K562 (cell line): ENCODE measurements around the gene GRIK1. TPM values are rescaled to one million over a fixed set of nuclear protein-coding genes. Genes with fewer than 3 reads are reported as not detected.

Experiments used
- ATAC-seq: fragments of 200-7000 bp; cut with Tn5 transposase; 3 replicates; pipeline ENCODE4 v1.9.1; 2020; ENCODE audit warnings: moderate library complexity
- BruUV-seq: library from RNA; stranded (reverse); fragments of 400-500 nt; replicated peaks from 2 replicates; lab custom pipeline; 2021; lab: Mats Ljungman, UMichigan
- CTCF ChIA-PET: fragments of 300-600 bp; formaldehyde crosslinking; extraction: SDS; loops from one replicate; lab custom pipeline; 2021; ENCODE audit warnings: low intra/inter-chr PET ratio; lab: Yijun Ruan, JAX
- POLR2A ChIA-PET: fragments of 300-600, 350-650 bp; sonication (Branson Sonifier 250); formaldehyde crosslinking; extraction: SDS; loops from one replicate; lab custom pipeline; 2021; ENCODE audit warnings: antibody characterized with exemption, inconsistent platforms; lab: Yijun Ruan, JAX
- DNase-seq, 4 experiments: peaks; one replicate each; pipeline versions ENCODE4 v3.0.0 to v3.0.0-alpha.2; 2011 to 2018; ENCODE audit warnings: low spot score in 3 of 4, mixed read lengths in 3 of 4; ENCODE audit errors: extremely low read depth in 1 of 4
- FAIRE-seq: peaks from 2 replicates; lab custom pipeline; 2011; peaks lifted over from hg19 to GRCh38; lab: Jason Lieb, UNC
- H2AFZ ChIP-seq: 2 replicates; pipeline ENCODE4 v1.6.0; 2011; ENCODE audit warnings: low read depth, low read length, control low read depth, inconsistent platforms
- H3K27ac ChIP-seq: fragments of 200-600 bp; 3 replicates; pipeline ENCODE4 v1.8.0; 2011; ENCODE audit warnings: low read depth, mild to moderate bottlenecking, control low read depth, inconsistent platforms, low read length, moderate library complexity, mixed read lengths; ENCODE audit errors: extremely low read depth
- H3K27me3 ChIP-seq, 2 experiments: fragments of 300-600 bp in 1 of 2; 2 replicates in 1 of 2; 3 replicates in 1 of 2; pipeline versions ENCODE4 v1.6.0 to v1.8.0; 2011; ENCODE audit warnings: inconsistent platforms in 2 of 2, low read length in 2 of 2, mild to moderate bottlenecking in 1 of 2, mixed read lengths in 1 of 2, moderate library complexity in 1 of 2; ENCODE audit not compliant: control insufficient read depth in 2 of 2, insufficient read depth in 2 of 2
- H3K36me3 ChIP-seq: fragments of 300-600 bp; 3 replicates; pipeline ENCODE4 v1.8.0; 2011; ENCODE audit warnings: mild to moderate bottlenecking, low read length, inconsistent platforms; ENCODE audit not compliant: control insufficient read depth, insufficient read depth
- H3K4me1 ChIP-seq, 2 experiments: fragments of 200-600 bp in 1 of 2; replicated peaks in 1 of 2; 2 replicates in 1 of 2; 3 replicates in 1 of 2; pipeline versions ENCODE4 v1.5.1 to v1.8.0; 2011; ENCODE audit warnings: inconsistent platforms in 2 of 2, low read length in 2 of 2, mild to moderate bottlenecking in 1 of 2, mixed read lengths in 1 of 2, moderate library complexity in 1 of 2; ENCODE audit not compliant: control insufficient read depth in 2 of 2, insufficient read depth in 2 of 2
- H3K4me2 ChIP-seq: 2 replicates; pipeline ENCODE4 v1.6.1; 2011; ENCODE audit warnings: low read length, control low read depth, inconsistent platforms, mixed read lengths; ENCODE audit not compliant: insufficient read depth
- H3K4me3 ChIP-seq: fragments of 200-600 bp; sonication (generic), shearing (Covaris generic); 2 replicates; pipeline ENCODE4 v1.5.1; 2016; ENCODE audit warnings: control low read depth, inconsistent platforms
- H3K79me2 ChIP-seq: fragments of 200-600 bp; 3 replicates; pipeline ENCODE4 v1.8.0; 2011; ENCODE audit warnings: low read length, inconsistent platforms; ENCODE audit not compliant: control insufficient read depth, insufficient read depth
- H3K9ac ChIP-seq, 2 experiments: 2 replicates each; pipeline versions ENCODE4 v1.6.0 to v1.6.1; 2011; ENCODE audit warnings: low read depth in 2 of 2, low read length in 2 of 2, control low read depth in 1 of 2, inconsistent platforms in 1 of 2, mild to moderate bottlenecking in 1 of 2, mixed read lengths in 1 of 2; ENCODE audit not compliant: insufficient read depth in 1 of 2
- H3K9me1 ChIP-seq: one replicate; pipeline ENCODE4 v1.6.0; 2011; ENCODE audit warnings: inconsistent platforms, mild to moderate bottlenecking, low read length, moderate library complexity; ENCODE audit not compliant: control insufficient read depth, insufficient read depth
- H3K9me3 ChIP-seq: replicated peaks from 2 replicates; pipeline ENCODE4 v1.5.1; 2011; ENCODE audit warnings: low read depth, low read length, inconsistent platforms; ENCODE audit not compliant: control insufficient read depth, insufficient read depth
- H4K20me1 ChIP-seq: replicated peaks from 2 replicates; pipeline ENCODE4 v1.6.1; 2011; ENCODE audit warnings: low read length, inconsistent platforms, mixed read lengths; ENCODE audit not compliant: control insufficient read depth, insufficient read depth
- CBX1 ChIP-seq: sonication (generic); IDR thresholded peaks from 2 replicates; pipeline ENCODE4 v1.6.1; 2016; ENCODE audit warnings: antibody characterized with exemption, low read depth, mild to moderate bottlenecking
- CBX5 ChIP-seq: IDR thresholded peaks from 2 replicates; pipeline ENCODE4 v1.6.1; 2014; ENCODE audit warnings: low read depth, borderline replicate concordance
- CC2D1A ChIP-seq: fragments of 450-650 bp; IDR thresholded peaks from 2 replicates; pipeline ENCODE4 v1.6.1; 2017; ENCODE audit warnings: mild to moderate bottlenecking
- FOXK1 ChIP-seq: sonication (generic); formaldehyde crosslinking; IDR thresholded peaks from 2 replicates; pipeline ENCODE4 v1.8.0; 2022; ENCODE audit warnings: missing genetic modification reagents, mild to moderate bottlenecking, borderline replicate concordance
- KDM5B ChIP-seq: fragments of 200-600 bp; sonication (generic); IDR thresholded peaks from 2 replicates; pipeline ENCODE4 v1.6.1; 2012; ENCODE audit warnings: low read depth, mild to moderate bottlenecking, moderate library complexity, low read length, control low read depth, inconsistent platforms; ENCODE audit not compliant: insufficient replicate concordance
- SIRT6 ChIP-seq: IDR thresholded peaks from one replicate; pipeline ENCODE4 v1.6.1; 2012; ENCODE audit warnings: low read depth, mild to moderate bottlenecking, control low read depth, inconsistent platforms, low read length, moderate library complexity
- TRIM24 ChIP-seq, 2 experiments: fragments of 450-650 bp; IDR thresholded peaks; 2 replicates each; pipeline ENCODE4 v1.6.1; 2016
- TRIM28 ChIP-seq: fragments of 450-650 bp; IDR thresholded peaks from 2 replicates; pipeline ENCODE4 v1.6.1; 2017
- ZC3H11A ChIP-seq: IDR thresholded peaks from 2 replicates; pipeline ENCODE4 v1.6.1; 2012; ENCODE audit warnings: low read depth, low read length, improper control_type of control experiment
- ZNF436 ChIP-seq: fragments of 250-450, 450-650 bp; sonication (Bioruptor Pico); formaldehyde crosslinking; IDR thresholded peaks from 2 replicates; pipeline ENCODE4 v1.7.0; 2020; ENCODE audit warnings: mild to moderate bottlenecking
- ZNF445 ChIP-seq: fragments of 250-450 bp; sonication (Bioruptor Pico); IDR thresholded peaks from 2 replicates; pipeline ENCODE4 v1.4.0; 2020; ENCODE audit warnings: low read depth, mild to moderate bottlenecking, moderate library complexity
- WGBS: fragments of 100-300 bp; shearing (Covaris generic); methylation state at CpG from one replicate; pipeline ENCODE4 v1.1.6; 2016; ENCODE audit warnings: low coverage, mixed read lengths; ENCODE audit not compliant: insufficient coverage; ENCODE audit errors: missing lambda C conversion rate; 5-methylcytosine and 5-hydroxymethylcytosine counted together
- in situ Hi-C: fragments of 300-500 bp; cut with MboI; formaldehyde crosslinking; loops from 4 replicates; pipeline ENCODE4 v1.15.0; 2018; ENCODE audit warnings: inconsistent platforms, mixed read lengths
- intact Hi-C: fragments of 100-400 bp; cut with micrococcal nuclease; formaldehyde crosslinking; loops from 2 replicates; pipeline ENCODE4 v1.14.2; 2022
- polyA plus RNA-seq, 8 experiments: library from polyadenylated mRNA; depleted of rRNA in 4 of 8; stranded (reverse) in 5 of 8; unstranded in 3 of 8; fragments of >200 nt; fragmentation: Nextera tagmentation in 2 of 8; fragmentation: Illumina TruSeq in 1 of 8; extraction: Ambion mirVana in 2 of 8; extraction: Trizol in 1 of 8; gene quantifications; 2 replicates each; pipeline versions ENCODE4 v1.2.1 to v1.2.3, GENCODE V29; 2011 to 2014; ENCODE audit warnings: inconsistent platforms in 1 of 8, missing spikeins in 1 of 8
- total RNA-seq, 7 experiments: library from RNA; depleted of rRNA in 6 of 7; stranded (reverse); fragments of >200 nt in 6 of 7; fragmentation: Illumina TruSeq in 2 of 7; extraction: Trizol in 2 of 7; gene quantifications; 2 replicates each; pipeline versions ENCODE4 v1.2.1 to v1.2.3, GENCODE V29; 2011 to 2021; ENCODE audit warnings: low replicate concordance in 1 of 7
- TF ChIP-seq, protein P1 (sequence below): fragments of 150-350 bp; IDR thresholded peaks from 2 replicates; pipeline ENCODE4 v1.6.1; 2014; ENCODE audit warnings: low read depth, mild to moderate bottlenecking, low read length, borderline replicate concordance
- TF ChIP-seq, protein P2 (sequence below): fragments of 450-650 bp; IDR thresholded peaks from 2 replicates; pipeline ENCODE4 v1.6.1; 2018; ENCODE audit warnings: mild to moderate bottlenecking, low read depth; ENCODE audit not compliant: partially characterized antibody
- TF ChIP-seq, protein P3 (sequence below): fragments of 250-450 bp; sonication (Bioruptor Pico); IDR thresholded peaks from 2 replicates; pipeline ENCODE4 v1.5.0; 2022; ENCODE audit warnings: mild to moderate bottlenecking

Gene GRIK1
- total and polyA plus RNA-seq, 9 of the 15 experiments (the other 6 are each of a cell fraction or from before 2014, with no cell fraction given): 0.17 to 2.8 (median 0.53) TPM

DNA sequence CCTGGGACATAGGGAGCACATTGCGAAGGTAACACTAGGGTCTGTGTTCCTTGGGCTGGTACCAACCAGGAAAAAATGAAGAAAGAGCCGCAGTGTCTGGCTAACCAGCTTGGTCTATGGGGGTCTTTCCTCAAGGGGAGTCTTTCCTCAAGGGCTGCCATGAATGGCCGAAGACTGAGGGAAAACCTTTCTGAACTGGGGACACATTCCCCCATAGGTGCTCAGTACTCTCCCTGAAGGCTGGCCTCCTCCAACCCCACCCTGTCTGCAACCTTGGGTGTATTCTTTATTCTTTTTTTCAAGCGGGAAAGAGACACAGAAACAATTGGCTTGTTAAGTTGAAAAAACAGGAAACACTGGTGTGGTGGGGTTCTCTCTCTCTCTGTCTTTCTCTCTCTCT is 440.6 kb downstream of the GRIK1 start:
- Histone ChIP-seq H3K9ac (no peak overlapping the region), H3K4me2 (no peak overlapping the region), H3K36me3 (no peaks in the 10 kb centered on the region; the same call in 2 of the 3 replicates), H3K4me1 (peaks cover 3 to 13% of the 10 kb centered on the region in 2 experiments; a peak in 2 of 5 replicates), H3K9me1 (no peaks in the 10 kb centered on the region), H3K27ac (no peak overlapping the region), H2AFZ (no peak overlapping the region), H3K4me3 (no peak overlapping the region), H3K79me2 (no peaks in the 10 kb centered on the region), H3K27me3 (no peaks in the 10 kb centered on the region), H3K9me3 (peaks cover 4% of the 10 kb centered on the region; the same call in 1 of the 2 replicates), H4K20me1 (no peaks in the 10 kb centered on the region)
- POLR2A ChIA-PET: interaction anchor here (0.6 kb wide), 1 partner anchor 195 kb away, joined by 4 read pairs; no protein-coding TSS in a partner anchor
- CTCF ChIA-PET: no interaction called here
- WGBS: 95% methylated on average over 4 of the region's 4 CpGs
- no TSS peak for BruUV-seq
- DNase-seq (no peak), ATAC-seq (peak; percentile 59), FAIRE-seq (no peak)
- intact Hi-C loops: no loop called here
- in situ Hi-C loops: no loop called here
- 0 out of 2 replicates have a peak, but pooled peaks have one; percentile 55 for TF ChIP-seq TRIM28
- peak; percentile 94 for TF ChIP-seq ZNF445
- TF ChIP-seq, protein P1, sequence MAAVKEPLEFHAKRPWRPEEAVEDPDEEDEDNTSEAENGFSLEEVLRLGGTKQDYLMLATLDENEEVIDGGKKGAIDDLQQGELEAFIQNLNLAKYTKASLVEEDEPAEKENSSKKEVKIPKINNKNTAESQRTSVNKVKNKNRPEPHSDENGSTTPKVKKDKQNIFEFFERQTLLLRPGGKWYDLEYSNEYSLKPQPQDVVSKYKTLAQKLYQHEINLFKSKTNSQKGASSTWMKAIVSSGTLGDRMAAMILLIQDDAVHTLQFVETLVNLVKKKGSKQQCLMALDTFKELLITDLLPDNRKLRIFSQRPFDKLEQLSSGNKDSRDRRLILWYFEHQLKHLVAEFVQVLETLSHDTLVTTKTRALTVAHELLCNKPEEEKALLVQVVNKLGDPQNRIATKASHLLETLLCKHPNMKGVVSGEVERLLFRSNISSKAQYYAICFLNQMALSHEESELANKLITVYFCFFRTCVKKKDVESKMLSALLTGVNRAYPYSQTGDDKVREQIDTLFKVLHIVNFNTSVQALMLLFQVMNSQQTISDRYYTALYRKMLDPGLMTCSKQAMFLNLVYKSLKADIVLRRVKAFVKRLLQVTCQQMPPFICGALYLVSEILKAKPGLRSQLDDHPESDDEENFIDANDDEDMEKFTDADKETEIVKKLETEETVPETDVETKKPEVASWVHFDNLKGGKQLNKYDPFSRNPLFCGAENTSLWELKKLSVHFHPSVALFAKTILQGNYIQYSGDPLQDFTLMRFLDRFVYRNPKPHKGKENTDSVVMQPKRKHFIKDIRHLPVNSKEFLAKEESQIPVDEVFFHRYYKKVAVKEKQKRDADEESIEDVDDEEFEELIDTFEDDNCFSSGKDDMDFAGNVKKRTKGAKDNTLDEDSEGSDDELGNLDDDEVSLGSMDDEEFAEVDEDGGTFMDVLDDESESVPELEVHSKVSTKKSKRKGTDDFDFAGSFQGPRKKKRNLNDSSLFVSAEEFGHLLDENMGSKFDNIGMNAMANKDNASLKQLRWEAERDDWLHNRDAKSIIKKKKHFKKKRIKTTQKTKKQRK: no peak
- TF ChIP-seq, protein P2, sequence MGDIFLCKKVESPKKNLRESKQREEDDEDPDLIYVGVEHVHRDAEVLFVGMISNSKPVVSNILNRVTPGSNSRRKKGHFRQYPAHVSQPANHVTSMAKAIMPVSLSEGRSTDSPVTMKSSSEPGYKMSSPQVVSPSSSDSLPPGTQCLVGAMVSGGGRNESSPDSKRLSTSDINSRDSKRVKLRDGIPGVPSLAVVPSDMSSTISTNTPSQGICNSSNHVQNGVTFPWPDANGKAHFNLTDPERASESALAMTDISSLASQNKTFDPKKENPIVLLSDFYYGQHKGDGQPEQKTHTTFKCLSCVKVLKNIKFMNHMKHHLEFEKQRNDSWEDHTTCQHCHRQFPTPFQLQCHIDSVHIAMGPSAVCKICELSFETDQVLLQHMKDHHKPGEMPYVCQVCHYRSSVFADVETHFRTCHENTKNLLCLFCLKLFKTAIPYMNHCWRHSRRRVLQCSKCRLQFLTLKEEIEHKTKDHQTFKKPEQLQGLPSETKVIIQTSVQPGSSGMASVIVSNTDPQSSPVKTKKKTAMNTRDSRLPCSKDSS: peak; percentile 56
- 0 out of 4 replicates have a peak, but pooled peaks of 1 of the 2 experiments have one; percentile 28 for TF ChIP-seq TRIM24 (IDR thresholded peaks at IDR 0.05)
- 0 out of 2 replicates have a peak, but pooled peaks have one; percentile 53 for TF ChIP-seq CBX5
- TF ChIP-seq ZC3H11A: no peak
- no peak for TF ChIP-seq SIRT6
- no peak for TF ChIP-seq CC2D1A
- TF ChIP-seq ZNF436 (CRISPR knock-in tag): no peak
- TF ChIP-seq, protein P3, sequence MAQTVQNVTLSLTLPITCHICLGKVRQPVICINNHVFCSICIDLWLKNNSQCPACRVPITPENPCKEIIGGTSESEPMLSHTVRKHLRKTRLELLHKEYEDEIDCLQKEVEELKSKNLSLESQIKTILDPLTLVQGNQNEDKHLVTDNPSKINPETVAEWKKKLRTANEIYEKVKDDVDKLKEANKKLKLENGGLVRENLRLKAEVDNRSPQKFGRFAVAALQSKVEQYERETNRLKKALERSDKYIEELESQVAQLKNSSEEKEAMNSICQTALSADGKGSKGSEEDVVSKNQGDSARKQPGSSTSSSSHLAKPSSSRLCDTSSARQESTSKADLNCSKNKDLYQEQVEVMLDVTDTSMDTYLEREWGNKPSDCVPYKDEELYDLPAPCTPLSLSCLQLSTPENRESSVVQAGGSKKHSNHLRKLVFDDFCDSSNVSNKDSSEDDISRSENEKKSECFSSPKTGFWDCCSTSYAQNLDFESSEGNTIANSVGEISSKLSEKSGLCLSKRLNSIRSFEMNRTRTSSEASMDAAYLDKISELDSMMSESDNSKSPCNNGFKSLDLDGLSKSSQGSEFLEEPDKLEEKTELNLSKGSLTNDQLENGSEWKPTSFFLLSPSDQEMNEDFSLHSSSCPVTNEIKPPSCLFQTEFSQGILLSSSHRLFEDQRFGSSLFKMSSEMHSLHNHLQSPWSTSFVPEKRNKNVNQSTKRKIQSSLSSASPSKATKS (CRISPR knock-in tag): no peak
- 0 out of 2 replicates have a peak, but pooled peaks have one; percentile 22 for TF ChIP-seq CBX1
- no peak for TF ChIP-seq FOXK1 (CRISPR knock-in tag)
- TF ChIP-seq KDM5B: no peak
